SK-N-SH (cell line): ENCODE results near the gene PARP8. TPM values are rescaled to one million over a fixed set of nuclear protein-coding genes. Genes with fewer than 3 reads are reported as not detected.

Experiments
- CTCF ChIA-PET: fragments of 300-600, 350-600 bp; formaldehyde crosslinking; extraction: SDS; loops from one replicate; lab custom pipeline; 2021; lab: Yijun Ruan, JAX
- POLR2A ChIA-PET: fragments of 350-600 bp; sonication (Branson Sonifier 250); formaldehyde crosslinking; extraction: SDS; loops from one replicate; lab custom pipeline; 2020; ENCODE audit warnings: antibody characterized with exemption, inconsistent platforms; lab: Yijun Ruan, JAX
- DNase-seq: peaks from one replicate; pipeline ENCODE4 v3.0.0; 2012
- H2AFZ ChIP-seq: fragments of 200-600 bp; sonication (generic); 2 replicates; pipeline ENCODE4 v1.8.1; 2016; ENCODE audit warnings: antibody characterized with exemption, mild to moderate bottlenecking, low read depth
- H3F3A ChIP-seq: fragments of 200-600 bp; sonication (generic); replicated peaks from 2 replicates; pipeline ENCODE3; 2016; ENCODE audit warnings: antibody characterized with exemption, mild to moderate bottlenecking; ENCODE audit not compliant: insufficient read depth
- H3K27ac ChIP-seq, 2 experiments: fragments of 200-500 bp in 1 of 2; fragments of 200-600 bp in 1 of 2; sonication (Bioruptor generic) in 1 of 2; sonication (generic), shearing (Covaris generic) in 1 of 2; 2 replicates each; pipeline versions ENCODE4 v1.5.1 to v1.6.1; 2014 to 2016; ENCODE audit warnings: low read depth in 2 of 2, inconsistent platforms in 1 of 2, low read length in 1 of 2, mild to moderate bottlenecking in 1 of 2, mixed read lengths in 1 of 2
- H3K27me3 ChIP-seq: fragments of 200-600 bp; sonication (generic), shearing (Covaris generic); 2 replicates; pipeline ENCODE4 v1.6.1; 2016; ENCODE audit warnings: mixed run types; ENCODE audit not compliant: insufficient read depth
- H3K36me3 ChIP-seq, 2 experiments: fragments of 200-500 bp in 1 of 2; fragments of 200-600 bp in 1 of 2; sonication (Bioruptor generic) in 1 of 2; sonication (generic) in 1 of 2; replicated peaks in 1 of 2; 2 replicates each; pipeline versions ENCODE3 to v1.5.1; 2014 to 2016; ENCODE audit warnings: low read length in 1 of 2, mild to moderate bottlenecking in 1 of 2; ENCODE audit not compliant: insufficient read depth in 2 of 2, control insufficient read depth in 1 of 2
- H3K4me1 ChIP-seq, 2 experiments: fragments of 200-500 bp in 1 of 2; fragments of 200-600 bp in 1 of 2; sonication (Bioruptor generic) in 1 of 2; sonication (generic), shearing (Covaris generic) in 1 of 2; 2 replicates each; pipeline versions ENCODE4 v1.5.1 to v1.6.1; 2014 to 2016; ENCODE audit warnings: low read depth in 1 of 2, low read length in 1 of 2, mixed run types in 1 of 2; ENCODE audit not compliant: insufficient read depth in 2 of 2, control insufficient read depth in 1 of 2
- H3K4me2 ChIP-seq: fragments of 200-600 bp; sonication (generic), shearing (Covaris generic); 2 replicates; pipeline ENCODE4 v1.6.1; 2017; ENCODE audit warnings: mixed run types
- H3K4me3 ChIP-seq, 2 experiments: fragments of 200-500 bp in 1 of 2; fragments of 200-600 bp in 1 of 2; sonication (Bioruptor generic) in 1 of 2; sonication (generic), shearing (Covaris generic) in 1 of 2; 2 replicates each; pipeline versions ENCODE4 v1.5.1 to v1.8.1; 2014 to 2016; ENCODE audit warnings: low read depth in 2 of 2, inconsistent platforms in 1 of 2, low read length in 1 of 2, mild to moderate bottlenecking in 1 of 2, mixed read lengths in 1 of 2, moderate library complexity in 1 of 2
- H3K79me2 ChIP-seq: fragments of 200-600 bp; sonication (generic); 2 replicates; pipeline ENCODE4 v1.8.1; 2017; ENCODE audit warnings: mild to moderate bottlenecking; ENCODE audit not compliant: insufficient read depth
- H3K9ac ChIP-seq: fragments of 200-600 bp; sonication (generic); 2 replicates; pipeline ENCODE4 v1.6.1; 2017; ENCODE audit warnings: mixed run types
- H3K9me2 ChIP-seq: fragments of 200-600 bp; sonication (generic); 2 replicates; pipeline ENCODE4 v1.6.1; 2017; ENCODE audit warnings: mixed run types
- H3K9me3 ChIP-seq: fragments of 200-600 bp; sonication (generic); 2 replicates; pipeline ENCODE4 v1.6.1; 2017; ENCODE audit warnings: mixed run types, mild to moderate bottlenecking, moderate library complexity
- H4K20me1 ChIP-seq: fragments of 200-600 bp; sonication (generic); 2 replicates; pipeline ENCODE4 v1.6.1; 2017; ENCODE audit warnings: mild to moderate bottlenecking, mixed run types; ENCODE audit not compliant: insufficient read depth
- ELF1 ChIP-seq: IDR thresholded peaks from 2 replicates; pipeline ENCODE4 v1.4.0; 2012
- FOSL2 ChIP-seq: IDR thresholded peaks from 2 replicates; pipeline ENCODE4 v1.4.0; 2012; ENCODE audit warnings: low read depth, mild to moderate bottlenecking, moderate library complexity, borderline replicate concordance
- FOXM1 ChIP-seq: IDR thresholded peaks from 2 replicates; pipeline ENCODE4 v1.4.0; 2012; ENCODE audit warnings: low read depth, mild to moderate bottlenecking
- MEF2A ChIP-seq: IDR thresholded peaks from 2 replicates; pipeline ENCODE4 v1.4.0; 2012; ENCODE audit warnings: low read depth, borderline replicate concordance
- MXI1 ChIP-seq: IDR thresholded peaks from 2 replicates; pipeline ENCODE4 v1.6.1; 2012; ENCODE audit warnings: mild to moderate bottlenecking, low read depth, low read length, improper control_type of control experiment
- POLR2AphosphoS5 ChIP-seq: IDR thresholded peaks from 2 replicates; pipeline ENCODE4 v1.6.1; 2012; ENCODE audit warnings: low read depth, low read length
- RCOR1 ChIP-seq: fragments of 150-350 bp; IDR thresholded peaks from 2 replicates; pipeline ENCODE4 v1.6.1; 2017; ENCODE audit warnings: antibody characterized with exemption, low read length
- RFX5 ChIP-seq: IDR thresholded peaks from 2 replicates; pipeline ENCODE4 v1.6.1; 2012; ENCODE audit warnings: mild to moderate bottlenecking, improper control_type of control experiment, low read length
- RXRA ChIP-seq: IDR thresholded peaks from 2 replicates; pipeline ENCODE4 v1.4.0; 2012; ENCODE audit warnings: low read depth, mild to moderate bottlenecking, borderline replicate concordance
- SIN3A ChIP-seq: IDR thresholded peaks from 2 replicates; pipeline ENCODE4 v1.6.1; 2012; ENCODE audit warnings: low read depth, mild to moderate bottlenecking, low read length, moderate library complexity, borderline replicate concordance
- TAF1 ChIP-seq: IDR thresholded peaks from 2 replicates; pipeline ENCODE4 v1.6.1; 2012; ENCODE audit warnings: low read depth, mild to moderate bottlenecking, low read length, moderate library complexity, borderline replicate concordance
- YY1 ChIP-seq: IDR thresholded peaks from 2 replicates; pipeline ENCODE4 v1.4.0; 2012; ENCODE audit warnings: low read depth, mild to moderate bottlenecking
- WGBS: methylation state at CpG from one replicate; pipeline ENCODE4 v1.1.6; 2017; ENCODE audit warnings: low lambda C conversion rate; 5-methylcytosine and 5-hydroxymethylcytosine counted together
- polyA plus RNA-seq, 3 experiments: library from polyadenylated mRNA; depleted of rRNA; stranded (reverse); fragments of >200 nt; gene quantifications; 2 replicates each; pipeline ENCODE4 v1.2.3, GENCODE V29; 2012
- TF ChIP-seq, protein P1 (sequence below): IDR thresholded peaks from 2 replicates; pipeline ENCODE4 v1.4.0; 2012; ENCODE audit warnings: low read depth, borderline replicate concordance
- TF ChIP-seq, protein P2 (sequence below): IDR thresholded peaks from 2 replicates; pipeline ENCODE4 v1.6.1; 2012; ENCODE audit warnings: mild to moderate bottlenecking, low read depth, low read length, moderate library complexity
- TF ChIP-seq, protein P3 (sequence below): fragments of 200-600 bp; sonication (generic); IDR thresholded peaks from 2 replicates; pipeline ENCODE4 v1.6.1; 2017; ENCODE audit warnings: antibody characterized with exemption, mild to moderate bottlenecking, moderate library complexity
- TF ChIP-seq, protein P4 (sequence below): IDR thresholded peaks from 2 replicates; pipeline ENCODE4 v1.4.0; 2012; ENCODE audit warnings: low read depth
- TF ChIP-seq, protein P5 (sequence below): IDR thresholded peaks from 2 replicates; pipeline ENCODE4 v1.4.0; 2012; ENCODE audit warnings: low read depth, borderline replicate concordance
- TF ChIP-seq, protein P6 (sequence below): IDR thresholded peaks from 2 replicates; pipeline ENCODE4; 2012

PARP8 gene
- polyA plus RNA-seq, 1 of the 3 experiments (the other 2 are of a cell fraction), result 6.2 TPM

DNA sequence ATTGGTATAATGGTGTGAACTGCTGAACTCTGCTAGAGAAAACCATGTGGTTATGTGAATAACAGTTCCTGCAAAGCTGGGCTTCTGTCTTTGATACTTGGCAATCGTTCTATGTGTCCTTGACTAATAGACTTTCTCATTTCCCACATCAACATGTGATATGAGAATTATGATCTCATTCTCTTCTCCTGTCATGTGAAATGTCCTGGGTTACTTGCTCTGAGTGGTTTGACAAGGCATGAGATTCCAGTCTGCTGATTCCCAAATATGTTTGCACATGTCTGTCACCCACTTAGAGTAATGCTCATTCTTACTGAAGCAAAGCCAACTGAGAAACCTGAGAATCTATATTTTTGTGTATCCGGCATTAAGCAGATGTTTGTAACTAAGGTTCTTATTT, 141.2 kb downstream of the PARP8 start:
- no peak for DNase-seq
- Histone ChIP-seq H3K27ac (no peak overlapping the region), H3K79me2 (no peaks in the 10 kb centered on the region), H3K9ac (no peak overlapping the region), H3K4me2 (no peak overlapping the region), H3K36me3 (peaks cover 0 to 14% of the 10 kb centered on the region in 2 experiments), H4K20me1 (no peaks in the 10 kb centered on the region), H3K9me3 (no peaks in the 10 kb centered on the region), H3K4me3 (no peak overlapping the region), H3F3A (no peaks in the 10 kb centered on the region), H3K27me3 (no peaks in the 10 kb centered on the region), H2AFZ (no peak overlapping the region), H3K4me1 (no peaks in the 10 kb centered on the region), H3K9me2 (no peaks in the 10 kb centered on the region)
- no peak for TF ChIP-seq RXRA
- TF ChIP-seq, protein P1, sequence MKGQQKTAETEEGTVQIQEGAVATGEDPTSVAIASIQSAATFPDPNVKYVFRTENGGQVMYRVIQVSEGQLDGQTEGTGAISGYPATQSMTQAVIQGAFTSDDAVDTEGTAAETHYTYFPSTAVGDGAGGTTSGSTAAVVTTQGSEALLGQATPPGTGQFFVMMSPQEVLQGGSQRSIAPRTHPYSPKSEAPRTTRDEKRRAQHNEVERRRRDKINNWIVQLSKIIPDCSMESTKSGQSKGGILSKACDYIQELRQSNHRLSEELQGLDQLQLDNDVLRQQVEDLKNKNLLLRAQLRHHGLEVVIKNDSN, result no peak
- TF ChIP-seq, protein P2, sequence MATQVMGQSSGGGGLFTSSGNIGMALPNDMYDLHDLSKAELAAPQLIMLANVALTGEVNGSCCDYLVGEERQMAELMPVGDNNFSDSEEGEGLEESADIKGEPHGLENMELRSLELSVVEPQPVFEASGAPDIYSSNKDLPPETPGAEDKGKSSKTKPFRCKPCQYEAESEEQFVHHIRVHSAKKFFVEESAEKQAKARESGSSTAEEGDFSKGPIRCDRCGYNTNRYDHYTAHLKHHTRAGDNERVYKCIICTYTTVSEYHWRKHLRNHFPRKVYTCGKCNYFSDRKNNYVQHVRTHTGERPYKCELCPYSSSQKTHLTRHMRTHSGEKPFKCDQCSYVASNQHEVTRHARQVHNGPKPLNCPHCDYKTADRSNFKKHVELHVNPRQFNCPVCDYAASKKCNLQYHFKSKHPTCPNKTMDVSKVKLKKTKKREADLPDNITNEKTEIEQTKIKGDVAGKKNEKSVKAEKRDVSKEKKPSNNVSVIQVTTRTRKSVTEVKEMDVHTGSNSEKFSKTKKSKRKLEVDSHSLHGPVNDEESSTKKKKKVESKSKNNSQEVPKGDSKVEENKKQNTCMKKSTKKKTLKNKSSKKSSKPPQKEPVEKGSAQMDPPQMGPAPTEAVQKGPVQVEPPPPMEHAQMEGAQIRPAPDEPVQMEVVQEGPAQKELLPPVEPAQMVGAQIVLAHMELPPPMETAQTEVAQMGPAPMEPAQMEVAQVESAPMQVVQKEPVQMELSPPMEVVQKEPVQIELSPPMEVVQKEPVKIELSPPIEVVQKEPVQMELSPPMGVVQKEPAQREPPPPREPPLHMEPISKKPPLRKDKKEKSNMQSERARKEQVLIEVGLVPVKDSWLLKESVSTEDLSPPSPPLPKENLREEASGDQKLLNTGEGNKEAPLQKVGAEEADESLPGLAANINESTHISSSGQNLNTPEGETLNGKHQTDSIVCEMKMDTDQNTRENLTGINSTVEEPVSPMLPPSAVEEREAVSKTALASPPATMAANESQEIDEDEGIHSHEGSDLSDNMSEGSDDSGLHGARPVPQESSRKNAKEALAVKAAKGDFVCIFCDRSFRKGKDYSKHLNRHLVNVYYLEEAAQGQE, result no peak
- TF ChIP-seq FOXM1, result no peak
- TF ChIP-seq POLR2AphosphoS5, result no peak
- no peak for TF ChIP-seq YY1
- TF ChIP-seq, protein P3, sequence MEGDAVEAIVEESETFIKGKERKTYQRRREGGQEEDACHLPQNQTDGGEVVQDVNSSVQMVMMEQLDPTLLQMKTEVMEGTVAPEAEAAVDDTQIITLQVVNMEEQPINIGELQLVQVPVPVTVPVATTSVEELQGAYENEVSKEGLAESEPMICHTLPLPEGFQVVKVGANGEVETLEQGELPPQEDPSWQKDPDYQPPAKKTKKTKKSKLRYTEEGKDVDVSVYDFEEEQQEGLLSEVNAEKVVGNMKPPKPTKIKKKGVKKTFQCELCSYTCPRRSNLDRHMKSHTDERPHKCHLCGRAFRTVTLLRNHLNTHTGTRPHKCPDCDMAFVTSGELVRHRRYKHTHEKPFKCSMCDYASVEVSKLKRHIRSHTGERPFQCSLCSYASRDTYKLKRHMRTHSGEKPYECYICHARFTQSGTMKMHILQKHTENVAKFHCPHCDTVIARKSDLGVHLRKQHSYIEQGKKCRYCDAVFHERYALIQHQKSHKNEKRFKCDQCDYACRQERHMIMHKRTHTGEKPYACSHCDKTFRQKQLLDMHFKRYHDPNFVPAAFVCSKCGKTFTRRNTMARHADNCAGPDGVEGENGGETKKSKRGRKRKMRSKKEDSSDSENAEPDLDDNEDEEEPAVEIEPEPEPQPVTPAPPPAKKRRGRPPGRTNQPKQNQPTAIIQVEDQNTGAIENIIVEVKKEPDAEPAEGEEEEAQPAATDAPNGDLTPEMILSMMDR, result no peak
- TF ChIP-seq MXI1, result no peak
- TF ChIP-seq SIN3A, result no peak
- TF ChIP-seq, protein P4, sequence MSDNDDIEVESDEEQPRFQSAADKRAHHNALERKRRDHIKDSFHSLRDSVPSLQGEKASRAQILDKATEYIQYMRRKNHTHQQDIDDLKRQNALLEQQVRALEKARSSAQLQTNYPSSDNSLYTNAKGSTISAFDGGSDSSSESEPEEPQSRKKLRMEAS, result no peak
- TF ChIP-seq ELF1, result no peak
- POLR2A ChIA-PET, result no interaction called here
- CTCF ChIA-PET, result no interaction called here
- 53% methylated on average over 2 of the region's 2 CpGs for WGBS

DNA sequence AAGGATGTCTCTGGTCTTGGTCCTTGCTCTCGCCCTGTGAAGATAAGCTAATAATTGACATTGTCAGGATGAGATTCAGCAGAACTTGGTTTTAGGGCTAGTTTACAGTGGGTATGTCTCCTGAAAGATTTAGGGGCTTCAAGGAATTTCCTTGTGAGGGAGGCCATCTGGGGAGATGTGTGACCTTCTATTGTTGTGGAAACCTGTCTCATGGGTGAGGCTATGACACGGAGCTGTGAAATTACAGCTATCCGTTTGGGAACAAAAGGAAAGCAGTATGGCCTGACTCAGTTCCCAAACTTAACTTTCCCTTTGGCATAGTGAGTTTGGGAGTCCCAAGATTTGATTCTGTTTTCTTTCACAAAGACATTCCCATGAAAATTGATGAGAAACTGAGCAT, 142.0 kb downstream of the PARP8 start:
- 81% methylated on average over 3 of the region's 3 CpGs for WGBS
- DNase-seq, result no peak
- H3K4me2 ChIP-seq, result no peak overlapping the region
- no peak overlapping the region for H3K4me3 ChIP-seq
- no peaks in the 10 kb centered on the region for H3K9me3 ChIP-seq
- ChIA-PET CTCF (no interaction called here), POLR2A (no interaction called here)
- no peak overlapping the region for H2AFZ ChIP-seq
- no peaks in the 10 kb centered on the region for H3K27me3 ChIP-seq
- H3K79me2 ChIP-seq, result no peaks in the 10 kb centered on the region
- H3F3A ChIP-seq, result no peaks in the 10 kb centered on the region
- H3K27ac ChIP-seq, result no peak overlapping the region
- H3K9ac ChIP-seq, result no peak overlapping the region
- H3K9me2 ChIP-seq, result no peaks in the 10 kb centered on the region
- no peaks in the 10 kb centered on the region for H3K4me1 ChIP-seq
- no peaks in the 10 kb centered on the region for H4K20me1 ChIP-seq
- H3K36me3 ChIP-seq, result peaks cover 0 to 14% of the 10 kb centered on the region in 2 experiments
- TF ChIP-seq YY1 (no peak), MEF2A (no peak), RCOR1 (no peak), FOSL2 (no peak), TAF1 (no peak), SIN3A (no peak), RXRA (no peak), RFX5 (no peak)
- TF ChIP-seq, protein P5, sequence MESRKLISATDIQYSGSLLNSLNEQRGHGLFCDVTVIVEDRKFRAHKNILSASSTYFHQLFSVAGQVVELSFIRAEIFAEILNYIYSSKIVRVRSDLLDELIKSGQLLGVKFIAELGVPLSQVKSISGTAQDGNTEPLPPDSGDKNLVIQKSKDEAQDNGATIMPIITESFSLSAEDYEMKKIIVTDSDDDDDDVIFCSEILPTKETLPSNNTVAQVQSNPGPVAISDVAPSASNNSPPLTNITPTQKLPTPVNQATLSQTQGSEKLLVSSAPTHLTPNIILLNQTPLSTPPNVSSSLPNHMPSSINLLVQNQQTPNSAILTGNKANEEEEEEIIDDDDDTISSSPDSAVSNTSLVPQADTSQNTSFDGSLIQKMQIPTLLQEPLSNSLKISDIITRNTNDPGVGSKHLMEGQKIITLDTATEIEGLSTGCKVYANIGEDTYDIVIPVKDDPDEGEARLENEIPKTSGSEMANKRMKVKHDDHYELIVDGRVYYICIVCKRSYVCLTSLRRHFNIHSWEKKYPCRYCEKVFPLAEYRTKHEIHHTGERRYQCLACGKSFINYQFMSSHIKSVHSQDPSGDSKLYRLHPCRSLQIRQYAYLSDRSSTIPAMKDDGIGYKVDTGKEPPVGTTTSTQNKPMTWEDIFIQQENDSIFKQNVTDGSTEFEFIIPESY, result no peak
- TF ChIP-seq, protein P6, sequence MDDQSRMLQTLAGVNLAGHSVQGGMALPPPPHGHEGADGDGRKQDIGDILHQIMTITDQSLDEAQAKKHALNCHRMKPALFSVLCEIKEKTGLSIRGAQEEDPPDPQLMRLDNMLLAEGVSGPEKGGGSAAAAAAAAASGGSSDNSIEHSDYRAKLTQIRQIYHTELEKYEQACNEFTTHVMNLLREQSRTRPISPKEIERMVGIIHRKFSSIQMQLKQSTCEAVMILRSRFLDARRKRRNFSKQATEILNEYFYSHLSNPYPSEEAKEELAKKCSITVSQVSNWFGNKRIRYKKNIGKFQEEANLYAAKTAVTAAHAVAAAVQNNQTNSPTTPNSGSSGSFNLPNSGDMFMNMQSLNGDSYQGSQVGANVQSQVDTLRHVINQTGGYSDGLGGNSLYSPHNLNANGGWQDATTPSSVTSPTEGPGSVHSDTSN, result no peak
